ENCODE results near the gene PAXIP1. TPM values are rescaled to one million over a fixed set of nuclear protein-coding genes. Genes with fewer than 3 reads are reported as not detected.

The PAXIP1 gene
- total RNA-seq, 2 donors from 2014 or later = 12.0 to 13.0 TPM

Other genes with a start within 250 kb of the PAXIP1 start
- not detected for gene HTR5A, start 67.2 kb upstream of the PAXIP1 start, total RNA-seq

Measured in thoracic aorta (tissue), 2 donors.